CD14-positive monocyte (primary cell): ENCODE measurements around the gene TMEM213. TPM values are rescaled to one million over a fixed set of nuclear protein-coding genes. Genes with fewer than 3 reads are reported as not detected.

Source experiments
- DNase-seq, 3 donors: peaks; one replicate each; pipeline ENCODE4 v3.0.0-alpha.2; 2011 to 2022
- H2AFZ ChIP-seq: 2 replicates; pipeline ENCODE4 v1.6.0; 2012; ENCODE audit warnings: mild to moderate bottlenecking, low read depth, low read length, inconsistent platforms; ENCODE audit not compliant: insufficient read depth, poor library complexity, severe bottlenecking
- H3K27ac ChIP-seq, 2 donors: 1 replicate in 1 of 2; 2 replicates in 1 of 2; pipeline ENCODE4 v1.5.1; 2012 to 2013; ENCODE audit warnings: low read length in 2 of 2, control low read depth in 1 of 2, inconsistent platforms in 1 of 2, low read depth in 1 of 2, mild to moderate bottlenecking in 1 of 2
- H3K27me3 ChIP-seq, 2 donors: one replicate each; pipeline versions ENCODE4 v1.6.0 to v1.6.1; 2011 to 2013; ENCODE audit warnings: low read length in 2 of 2; ENCODE audit not compliant: control insufficient read depth in 2 of 2, insufficient read depth in 2 of 2
- H3K36me3 ChIP-seq, 2 donors: replicated peaks in 1 of 2; 1 replicate in 1 of 2; 2 replicates in 1 of 2; pipeline versions ENCODE4 v1.5.1 to v1.6.1; 2012 to 2013; ENCODE audit warnings: low read length in 2 of 2, control low read depth in 1 of 2, inconsistent platforms in 1 of 2, mild to moderate bottlenecking in 1 of 2; ENCODE audit not compliant: insufficient read depth in 2 of 2, control insufficient read depth in 1 of 2
- H3K4me1 ChIP-seq, 2 donors: 1 replicate in 1 of 2; 2 replicates in 1 of 2; pipeline versions ENCODE4 v1.5.1 to v1.6.1; 2012 to 2013; ENCODE audit warnings: low read length in 2 of 2, control low read depth in 1 of 2, inconsistent platforms in 1 of 2, mild to moderate bottlenecking in 1 of 2, moderate library complexity in 1 of 2; ENCODE audit not compliant: insufficient read depth in 2 of 2, control insufficient read depth in 1 of 2
- H3K4me2 ChIP-seq: replicated peaks from 2 replicates; pipeline ENCODE3; 2012; ENCODE audit warnings: low read length, moderate library complexity, mild to moderate bottlenecking; ENCODE audit not compliant: poor library complexity, severe bottlenecking; ENCODE audit errors: extremely low read depth
- H3K4me3 ChIP-seq, 3 experiments: fragments of 200-600 bp in 1 of 3; sonication (generic) in 1 of 3; replicated peaks in 1 of 3; 1 replicate in 2 of 3; 2 replicates in 1 of 3; pipeline ENCODE4 v1.5.1; 2011 to 2013; ENCODE audit warnings: low read length in 3 of 3, mild to moderate bottlenecking in 3 of 3, control low read depth in 2 of 3, low read depth in 2 of 3, inconsistent platforms in 1 of 3, moderate library complexity in 1 of 3
- H3K79me2 ChIP-seq: 2 replicates; pipeline ENCODE4 v1.6.0; 2012; ENCODE audit warnings: mild to moderate bottlenecking, control low read depth, inconsistent platforms, low read length, moderate library complexity; ENCODE audit not compliant: insufficient read depth
- H3K9ac ChIP-seq: 2 replicates; pipeline ENCODE4 v1.6.0; 2017; ENCODE audit warnings: low read length, mild to moderate bottlenecking; ENCODE audit not compliant: insufficient read depth, poor library complexity, severe bottlenecking
- H3K9me3 ChIP-seq, 2 donors: replicated peaks in 1 of 2; 1 replicate in 1 of 2; 2 replicates in 1 of 2; pipeline versions ENCODE4 v1.5.1 to v1.6.1; 2012 to 2013; ENCODE audit warnings: low read length in 2 of 2, control low read depth in 1 of 2; ENCODE audit not compliant: control insufficient read depth in 1 of 2, insufficient read depth in 1 of 2
- H4K20me1 ChIP-seq: 2 replicates; pipeline ENCODE4 v1.6.0; 2012; ENCODE audit warnings: mild to moderate bottlenecking, low read length, control low read depth, moderate library complexity; ENCODE audit not compliant: insufficient read depth
- H3K27ac Mint-ChIP-seq, 7 donors: one replicate each; pipeline ENCODE4 v1.8.0; 2020; ENCODE audit warnings: mild to moderate bottlenecking in 7 of 7, mixed read lengths in 7 of 7, moderate library complexity in 6 of 7, inconsistent platforms in 2 of 7
- H3K27me3 Mint-ChIP-seq, 3 donors: one replicate each; pipeline ENCODE4 v1.8.0; 2021 to 2022; ENCODE audit warnings: low read depth in 3 of 3, mild to moderate bottlenecking in 3 of 3, mixed read lengths in 3 of 3, moderate library complexity in 3 of 3, inconsistent platforms in 1 of 3
- H3K36me3 Mint-ChIP-seq, 2 donors: one replicate each; pipeline ENCODE4 v1.8.0; 2020; ENCODE audit warnings: mixed read lengths in 2 of 2, inconsistent platforms in 1 of 2, mild to moderate bottlenecking in 1 of 2
- H3K4me1 Mint-ChIP-seq: one replicate; pipeline ENCODE4 v1.8.0; 2020; ENCODE audit warnings: mild to moderate bottlenecking, mixed read lengths
- H3K4me3 Mint-ChIP-seq, 2 donors: one replicate each; pipeline ENCODE4 v1.8.0; 2020; ENCODE audit warnings: mild to moderate bottlenecking in 2 of 2, mixed read lengths in 2 of 2, moderate library complexity in 1 of 2
- H3K9me3 Mint-ChIP-seq, 7 donors: one replicate each; pipeline ENCODE4 v1.8.0; 2020 to 2022; ENCODE audit warnings: mixed read lengths in 7 of 7, mild to moderate bottlenecking in 6 of 7, moderate library complexity in 6 of 7, inconsistent platforms in 2 of 7
- WGBS: methylation state at CpG from one replicate; pipeline ENCODE4 v1.1.5; 2013; ENCODE audit warnings: missing lambda C conversion rate; ENCODE audit not compliant: insufficient coverage; 5-methylcytosine and 5-hydroxymethylcytosine counted together
- intact Hi-C, 2 donors: fragments of 100-400 bp; cut with micrococcal nuclease; formaldehyde crosslinking; loops; one replicate each; pipeline versions ENCODE4 v1.15.0 to v1.15.1; 2023
- polyA plus RNA-seq, 3 donors: library from polyadenylated mRNA; depleted of rRNA in 1 of 3; unstranded in 2 of 3; stranded (reverse) in 1 of 3; fragments of 300-500 nt in 2 of 3; fragments of >200 nt in 1 of 3; fragmentation: Illumina TruSeq in 2 of 3; gene quantifications; 1 replicate in 2 of 3; 2 replicates in 1 of 3; pipeline ENCODE4 v1.2.3, GENCODE V29; 2012 to 2021
- TF ChIP-seq, protein P1 (sequence below): fragments of 200-600 bp; IDR thresholded peaks from one replicate; pipeline ENCODE4 v1.8.0; 2022; ENCODE audit warnings: antibody characterized with exemption, mild to moderate bottlenecking

Gene TMEM213
- polyA plus RNA-seq, 3 donors: not detected

DNA sequence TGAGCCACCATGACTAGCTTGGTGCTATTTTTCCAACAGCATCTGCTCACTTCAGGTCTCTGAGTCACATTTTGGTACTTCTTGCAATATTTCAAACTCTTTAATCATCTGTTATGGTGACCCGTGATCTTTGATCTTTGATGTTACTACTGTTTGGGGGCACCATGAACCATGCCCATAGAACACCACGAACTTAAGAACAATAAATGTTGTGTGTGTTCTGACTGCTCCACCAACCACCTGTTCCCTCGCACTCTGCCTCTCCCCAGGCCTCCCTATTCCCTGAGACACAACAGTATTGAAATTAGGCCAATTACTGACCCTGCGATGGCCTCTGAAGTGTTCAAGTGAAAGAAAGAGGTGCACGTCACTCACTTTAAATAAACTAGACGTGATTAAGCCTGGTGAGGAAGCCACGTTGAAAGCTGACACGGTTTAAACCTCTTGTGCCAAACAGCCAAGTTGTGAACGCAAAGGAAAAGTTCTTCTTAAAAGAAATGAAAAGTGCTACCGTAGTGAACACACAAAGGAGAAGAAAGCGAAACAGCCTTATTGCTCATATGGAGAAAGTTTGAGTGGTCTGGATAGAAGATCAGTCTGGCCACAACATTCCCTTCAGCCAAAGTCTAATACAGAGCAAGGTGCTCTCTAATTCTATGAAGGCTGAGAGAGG lies 27.4 kb downstream of the TMEM213 start:
- no peak overlapping the region for H3K4me3 ChIP-seq
- Mint-ChIP-seq H3K36me3 (no peaks in the 10 kb centered on the region), H3K4me1 (no peaks in the 10 kb centered on the region), H3K27ac (no peak overlapping the region), H3K4me3 (no peak overlapping the region), H3K9me3 (peaks cover 2 to 21% (median 14%) of the 10 kb centered on the region in 7 donors), H3K27me3 (peaks cover 0 to 4% (median 1%) of the 10 kb centered on the region in 3 donors)
- H3K9me3 ChIP-seq: peaks cover 0 to 8% of the 10 kb centered on the region in 2 donors
- H3K4me1 ChIP-seq: no peaks in the 10 kb centered on the region
- intact Hi-C loops: no loop called here
- TF ChIP-seq, protein P1, sequence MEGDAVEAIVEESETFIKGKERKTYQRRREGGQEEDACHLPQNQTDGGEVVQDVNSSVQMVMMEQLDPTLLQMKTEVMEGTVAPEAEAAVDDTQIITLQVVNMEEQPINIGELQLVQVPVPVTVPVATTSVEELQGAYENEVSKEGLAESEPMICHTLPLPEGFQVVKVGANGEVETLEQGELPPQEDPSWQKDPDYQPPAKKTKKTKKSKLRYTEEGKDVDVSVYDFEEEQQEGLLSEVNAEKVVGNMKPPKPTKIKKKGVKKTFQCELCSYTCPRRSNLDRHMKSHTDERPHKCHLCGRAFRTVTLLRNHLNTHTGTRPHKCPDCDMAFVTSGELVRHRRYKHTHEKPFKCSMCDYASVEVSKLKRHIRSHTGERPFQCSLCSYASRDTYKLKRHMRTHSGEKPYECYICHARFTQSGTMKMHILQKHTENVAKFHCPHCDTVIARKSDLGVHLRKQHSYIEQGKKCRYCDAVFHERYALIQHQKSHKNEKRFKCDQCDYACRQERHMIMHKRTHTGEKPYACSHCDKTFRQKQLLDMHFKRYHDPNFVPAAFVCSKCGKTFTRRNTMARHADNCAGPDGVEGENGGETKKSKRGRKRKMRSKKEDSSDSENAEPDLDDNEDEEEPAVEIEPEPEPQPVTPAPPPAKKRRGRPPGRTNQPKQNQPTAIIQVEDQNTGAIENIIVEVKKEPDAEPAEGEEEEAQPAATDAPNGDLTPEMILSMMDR: no peak
- H4K20me1 ChIP-seq: no peaks in the 10 kb centered on the region
- no peak for DNase-seq
- H3K27me3 ChIP-seq: no peaks in the 10 kb centered on the region
- no peak overlapping the region for H2AFZ ChIP-seq
- H3K79me2 ChIP-seq: no peaks in the 10 kb centered on the region
- no peak overlapping the region for H3K9ac ChIP-seq
- no peak overlapping the region for H3K27ac ChIP-seq
- 94% methylated on average over 8 of the region's 11 CpGs for WGBS
- H3K4me2 ChIP-seq: no peak overlapping the region
- H3K36me3 ChIP-seq: no peaks in the 10 kb centered on the region

- Histone ChIP-seq H4K20me1 (no peaks in the 10 kb centered on the region), H3K36me3 (no peaks in the 10 kb centered on the region), H3K9me3 (peaks cover 0 to 8% of the 10 kb centered on the region in 2 donors), H3K27me3 (no peaks in the 10 kb centered on the region), H3K79me2 (no peaks in the 10 kb centered on the region), H2AFZ (no peak overlapping the region), H3K27ac (no peak overlapping the region), H3K4me1 (no peaks in the 10 kb centered on the region), H3K4me2 (no peak overlapping the region), H3K9ac (no peak overlapping the region), H3K4me3 (no peak overlapping the region)
- H3K9me3 Mint-ChIP-seq: peaks cover 2 to 20% (median 12%) of the 10 kb centered on the region in 7 donors
- intact Hi-C loops: no loop called here
- no peak overlapping the region for H3K27ac Mint-ChIP-seq
- TF ChIP-seq, protein P1: no peak
- WGBS: no CpG with 5 or more reads among the region's 2 CpGs
- peaks cover 0 to 4% (median 0%) of the 10 kb centered on the region in 3 donors for H3K27me3 Mint-ChIP-seq
- H3K36me3 Mint-ChIP-seq: no peaks in the 10 kb centered on the region
- H3K4me1 Mint-ChIP-seq: no peaks in the 10 kb centered on the region
- no peak for DNase-seq
- H3K4me3 Mint-ChIP-seq: no peak overlapping the region
Measured at GRCh38 chr7:138828302-138828701, 30.5 kb downstream of the TMEM213 start.
